ENCODE results near the gene PIP5K1B.
"Not testable (repeated sequence)": the region's sequence is repeated elsewhere in the genome, so short reads cannot be mapped to it uniquely, and the experiment has no call there.

The PIP5K1B gene

GRCh38 chr9:69029535-69029934 lies 324.5 kb downstream of the PIP5K1B start:
- DNase-seq (ENCODE audit: low read depth), result no peak

- DNase-seq (ENCODE audit: low read depth), result no peak
Measured at GRCh38 chr9:69030851-69031645, 326.0 kb downstream of the PIP5K1B start.

- DNase-seq (ENCODE audit: low read depth), result no peak
Measured at GRCh38 chr9:69034071-69034470, 329.0 kb downstream of the PIP5K1B start.

GRCh38 chr9:69035438-69036308 lies 330.6 kb downstream of the PIP5K1B start, which contains the start of gene FXN:
FXN (plus strand) TSS chr9:69035752; CDS start chr9:69035783, 31 bp downstream.
- peak; percentile 61 for DNase-seq (ENCODE audit: low read depth)

- DNase-seq (ENCODE audit: low read depth), result no peak
Measured at GRCh38 chr9:69036309-69036708, 331.3 kb downstream of the PIP5K1B start.

GRCh38 chr9:69036799-69037198 lies 331.8 kb downstream of the PIP5K1B start:
- DNase-seq (ENCODE audit: low read depth), result no peak

GRCh38 chr9:69040646-69041045 lies 335.6 kb downstream of the PIP5K1B start:
- DNase-seq (ENCODE audit: low read depth), result no peak

GRCh38 chr9:69044240-69045219 lies 339.5 kb downstream of the PIP5K1B start:
- DNase-seq (ENCODE audit: low read depth), result no peak

GRCh38 chr9:69045821-69046220 lies 340.8 kb downstream of the PIP5K1B start:
- no peak for DNase-seq (ENCODE audit: low read depth)

- DNase-seq (ENCODE audit: low read depth), result no peak
Measured at GRCh38 chr9:69046723-69047122, 341.7 kb downstream of the PIP5K1B start.

GRCh38 chr9:69047371-69047770 lies 342.3 kb downstream of the PIP5K1B start:
- DNase-seq (ENCODE audit: low read depth), result no peak

- DNase-seq (ENCODE audit: low read depth), result no peak
Measured at GRCh38 chr9:69049094-69049493, 344.1 kb downstream of the PIP5K1B start.

GRCh38 chr9:69050936-69051335 lies 345.9 kb downstream of the PIP5K1B start:
- DNase-seq (ENCODE audit: low read depth), result not testable (repeated sequence)

- DNase-seq (ENCODE audit: low read depth), result no peak
Measured at GRCh38 chr9:69054989-69055388, 349.9 kb downstream of the PIP5K1B start.

GRCh38 chr9:69056191-69056815 lies 351.3 kb downstream of the PIP5K1B start:
- DNase-seq (ENCODE audit: low read depth), result no peak

- no peak for DNase-seq (ENCODE audit: low read depth)
Measured at GRCh38 chr9:69058101-69058500, 353.1 kb downstream of the PIP5K1B start.
